H9 (cell line): ENCODE data around the gene AK5. TPM values are rescaled to one million over a fixed set of nuclear protein-coding genes. Genes with fewer than 3 reads are reported as not detected.
"Not testable (repeated sequence)": the region's sequence is repeated elsewhere in the genome, so short reads cannot be mapped to it uniquely, and the experiment has no call there.

ENCODE experiments used
- DNase-seq: peaks from one replicate; pipeline ENCODE4 v3.0.0-alpha.2; 2017
- H2AFZ ChIP-seq: one replicate; pipeline ENCODE4 v1.6.1; 2013; ENCODE audit warnings: mild to moderate bottlenecking, low read length, control low read depth, moderate library complexity
- H2AK5ac ChIP-seq: 2 replicates; pipeline ENCODE4 v1.6.1; 2013; ENCODE audit warnings: low read length, control low read depth, mixed read lengths; ENCODE audit not compliant: insufficient read length
- H2BK120ac ChIP-seq: one replicate; pipeline ENCODE4 v1.6.1; 2013; ENCODE audit warnings: low read depth, mild to moderate bottlenecking, low read length, control low read depth, inconsistent platforms; ENCODE audit not compliant: poor library complexity, severe bottlenecking
- H2BK12ac ChIP-seq: 2 replicates; pipeline ENCODE4 v1.6.1; 2013; ENCODE audit warnings: low read length, control low read depth, mixed read lengths, low read depth; ENCODE audit not compliant: insufficient read length
- H2BK15ac ChIP-seq: 2 replicates; pipeline ENCODE4 v1.6.1; 2013; ENCODE audit warnings: low read depth, low read length, control low read depth
- H2BK20ac ChIP-seq: one replicate; pipeline ENCODE4 v1.6.1; 2013; ENCODE audit warnings: low read depth, mild to moderate bottlenecking, low read length, control low read depth, inconsistent platforms; ENCODE audit not compliant: poor library complexity, severe bottlenecking
- H2BK5ac ChIP-seq: 2 replicates; pipeline ENCODE4 v1.6.1; 2013; ENCODE audit warnings: low read length, control low read depth, mixed read lengths; ENCODE audit not compliant: insufficient read length
- H3K14ac ChIP-seq: 2 replicates; pipeline ENCODE4 v1.6.1; 2013; ENCODE audit warnings: low read length, control low read depth; ENCODE audit not compliant: insufficient read depth
- H3K18ac ChIP-seq: 2 replicates; pipeline ENCODE4 v1.6.1; 2013; ENCODE audit warnings: low read depth, mild to moderate bottlenecking, mixed read lengths, low read length, control low read depth; ENCODE audit not compliant: insufficient read length
- H3K23ac ChIP-seq: 2 replicates; pipeline ENCODE4 v1.6.1; 2013; ENCODE audit warnings: low read length, control low read depth, mixed read lengths, low read depth; ENCODE audit not compliant: insufficient read length
- H3K23me2 ChIP-seq: 2 replicates; pipeline ENCODE4 v1.6.1; 2013; ENCODE audit warnings: low read depth, mild to moderate bottlenecking, mixed read lengths, low read length, control low read depth; ENCODE audit not compliant: insufficient read length, poor library complexity, severe bottlenecking
- H3K27ac ChIP-seq: 2 replicates; pipeline ENCODE4 v1.5.1; 2013; ENCODE audit warnings: low read length, control low read depth, mixed read lengths, low read depth; ENCODE audit not compliant: insufficient read length
- H3K27me3 ChIP-seq: 2 replicates; pipeline ENCODE4 v1.6.1; 2013; ENCODE audit warnings: low read length, control low read depth, inconsistent platforms; ENCODE audit not compliant: insufficient read depth
- H3K4ac ChIP-seq: 2 replicates; pipeline ENCODE4 v1.6.1; 2013; ENCODE audit warnings: low read depth, mild to moderate bottlenecking, control low read depth, inconsistent platforms, low read length, moderate library complexity
- H3K4me1 ChIP-seq: 2 replicates; pipeline ENCODE4 v1.6.1; 2013; ENCODE audit warnings: low read length, control low read depth, inconsistent platforms; ENCODE audit not compliant: insufficient read depth
- H3K4me2 ChIP-seq: 2 replicates; pipeline ENCODE4 v1.6.1; 2013; ENCODE audit warnings: low read length, control low read depth, mixed read lengths; ENCODE audit not compliant: insufficient read length, insufficient read depth
- H3K56ac ChIP-seq: 2 replicates; pipeline ENCODE4 v1.6.1; 2013; ENCODE audit warnings: low read depth, mild to moderate bottlenecking, mixed read lengths, low read length, control low read depth; ENCODE audit not compliant: insufficient read length
- H3K79me1 ChIP-seq: 2 replicates; pipeline ENCODE4 v1.6.1; 2013; ENCODE audit warnings: low read depth, mild to moderate bottlenecking, moderate library complexity, low read length, control low read depth, inconsistent platforms; ENCODE audit not compliant: insufficient read depth, poor library complexity, severe bottlenecking
- H3K79me2 ChIP-seq: 2 replicates; pipeline ENCODE4 v1.6.1; 2013; ENCODE audit warnings: low read length, control low read depth, inconsistent platforms; ENCODE audit not compliant: insufficient read depth
- H3K9ac ChIP-seq: 2 replicates; pipeline ENCODE4 v1.6.1; 2013; ENCODE audit warnings: low read length, control low read depth, mixed read lengths; ENCODE audit not compliant: insufficient read length; ENCODE audit errors: extremely low read depth
- H3K9me3 ChIP-seq: one replicate; pipeline ENCODE4 v1.6.1; 2013; ENCODE audit warnings: low read depth, low read length, inconsistent platforms; ENCODE audit not compliant: control insufficient read depth
- H3T11ph ChIP-seq: one replicate; pipeline ENCODE4 v1.6.1; 2013; ENCODE audit warnings: mild to moderate bottlenecking, low read length, control low read depth, inconsistent platforms
- H4K20me1 ChIP-seq: one replicate; pipeline ENCODE4 v1.6.1; 2013; ENCODE audit not compliant: control insufficient read depth, insufficient read length, insufficient read depth
- H4K5ac ChIP-seq: 2 replicates; pipeline ENCODE4 v1.6.1; 2013; ENCODE audit warnings: low read depth, mild to moderate bottlenecking, mixed read lengths, low read length, control low read depth; ENCODE audit not compliant: insufficient read length
- H4K8ac ChIP-seq: replicated peaks from 2 replicates; pipeline ENCODE4 v1.6.1; 2013; ENCODE audit warnings: low read length, control low read depth, mixed read lengths, low read depth; ENCODE audit not compliant: insufficient read length
- H4K91ac ChIP-seq: 2 replicates; pipeline ENCODE4 v1.6.1; 2013; ENCODE audit warnings: low read depth, mild to moderate bottlenecking, moderate library complexity, mixed read lengths, low read length, control low read depth; ENCODE audit not compliant: insufficient read length
- H3K27ac Mint-ChIP-seq, 3 experiments: 2 replicates in 2 of 3; 3 replicates in 1 of 3; pipeline ENCODE4 v1.8.0; 2020 to 2021; ENCODE audit warnings: mixed read lengths in 3 of 3, mild to moderate bottlenecking in 1 of 3, moderate library complexity in 1 of 3
- H3K27me3 Mint-ChIP-seq: 2 replicates; pipeline ENCODE4 v1.8.0; 2021; ENCODE audit warnings: low read depth, mild to moderate bottlenecking, moderate library complexity, mixed read lengths
- H3K36me3 Mint-ChIP-seq, 3 experiments: 2 replicates in 2 of 3; 3 replicates in 1 of 3; pipeline ENCODE4 v1.8.0; 2020 to 2021; ENCODE audit warnings: low read depth in 3 of 3, mixed read lengths in 3 of 3; ENCODE audit not compliant: insufficient read depth in 1 of 3
- H3K4me1 Mint-ChIP-seq, 2 experiments: 2 replicates each; pipeline ENCODE4 v1.8.0; 2020; ENCODE audit warnings: mixed read lengths in 2 of 2
- H3K4me3 Mint-ChIP-seq, 2 experiments: 2 replicates in 1 of 2; 3 replicates in 1 of 2; pipeline ENCODE4 v1.8.0; 2020 to 2021; ENCODE audit warnings: mild to moderate bottlenecking in 2 of 2, mixed read lengths in 2 of 2, moderate library complexity in 1 of 2
- H3K9me3 Mint-ChIP-seq, 2 experiments: 2 replicates in 1 of 2; 3 replicates in 1 of 2; pipeline ENCODE4 v1.8.0; 2020; ENCODE audit warnings: mild to moderate bottlenecking in 2 of 2, mixed read lengths in 2 of 2, moderate library complexity in 1 of 2
- CTCF ChIP-seq: fragments of 200-600 bp; sonication (generic); conservative IDR thresholded peaks from 3 replicates; pipeline ENCODE4 v1.8.0; 2021; ENCODE audit warnings: antibody characterized with exemption, mild to moderate bottlenecking
- WGBS: extraction: QIAGEN DNeasy Blood & Tissue Kit; methylation state at CpG from one replicate; pipeline ENCODE4 v1.1.7; 2013; ENCODE audit warnings: missing lambda C conversion rate, low lambda C conversion rate, mixed read lengths; ENCODE audit not compliant: insufficient read length; ENCODE audit errors: extremely low coverage; 5-methylcytosine and 5-hydroxymethylcytosine counted together
- total RNA-seq: library from RNA; stranded (reverse); gene quantifications from 2 replicates; pipeline ENCODE4 v1.2.1, GENCODE V29; 2021

The AK5 gene
- total RNA-seq, 1 experiment from 2014 or later = 2.5 TPM

- no peak overlapping the region for H3T11ph ChIP-seq
- H3K14ac ChIP-seq = no peak overlapping the region
- no peak overlapping the region for H2BK120ac ChIP-seq
- no peak overlapping the region for H3K4ac ChIP-seq
- H3K27me3 ChIP-seq = no peaks in the 10 kb centered on the region
- H3K9me3 ChIP-seq = no peaks in the 10 kb centered on the region
- H3K9ac ChIP-seq = no peak overlapping the region
- H4K20me1 ChIP-seq = no peaks in the 10 kb centered on the region
- H2AFZ ChIP-seq = peak overlapping the region; percentile 52
- H3K79me1 ChIP-seq = no peaks in the 10 kb centered on the region
- H2BK5ac ChIP-seq = no peak overlapping the region
- peaks cover 4% of the 10 kb centered on the region in 2 experiments; a peak in 3 of 5 replicates for H3K9me3 Mint-ChIP-seq
- no peak overlapping the region for H3K23ac ChIP-seq
- TF ChIP-seq CTCF = peak; percentile 74
- no peaks in the 10 kb centered on the region for H3K79me2 ChIP-seq
- no CpG with 5 or more reads among the region's 5 CpGs for WGBS
- H4K8ac ChIP-seq = no peak overlapping the region
- no peak overlapping the region for H3K27ac ChIP-seq
- no peak overlapping the region for H3K4me2 ChIP-seq
- DNase-seq = no peak
- H2BK15ac ChIP-seq = no peak overlapping the region
- H3K4me3 Mint-ChIP-seq = no peak overlapping the region
- no peak overlapping the region for H4K91ac ChIP-seq
- no peak overlapping the region for H3K27ac Mint-ChIP-seq
- H3K27me3 Mint-ChIP-seq = peaks cover 3% of the 10 kb centered on the region
- H2BK12ac ChIP-seq = no peak overlapping the region
- no peak overlapping the region for H2AK5ac ChIP-seq
- H3K36me3 Mint-ChIP-seq = peaks cover 0 to 8% (median 1%) of the 10 kb centered on the region in 3 experiments; a peak in 3 of 7 replicates
- H3K23me2 ChIP-seq = no peaks in the 10 kb centered on the region
- no peak overlapping the region for H2BK20ac ChIP-seq
- H3K4me1 ChIP-seq = peaks cover 2% of the 10 kb centered on the region; the same call in 1 of the 2 replicates
- H3K4me1 Mint-ChIP-seq = peaks cover 21% of the 10 kb centered on the region in 2 experiments
- H3K18ac ChIP-seq = no peak overlapping the region
- H4K5ac ChIP-seq = no peak overlapping the region
- H3K56ac ChIP-seq = no peak overlapping the region
Observed at GRCh38 chr1:77416692-77417450, 135.1 kb downstream of the AK5 start.

- not testable (repeated sequence) for H2BK5ac ChIP-seq, H4K8ac ChIP-seq, H3K79me1 ChIP-seq, H3K23ac ChIP-seq, H3K4ac ChIP-seq, H3K56ac ChIP-seq, H3K4me1 ChIP-seq, H3K9me3 ChIP-seq, H3K23me2 ChIP-seq, H2BK20ac ChIP-seq, H3K18ac ChIP-seq, H3K4me2 ChIP-seq, H3K27me3 Mint-ChIP-seq, H4K5ac ChIP-seq, H3K27ac ChIP-seq, H2AK5ac ChIP-seq, H2BK15ac ChIP-seq, H3K79me2 ChIP-seq, DNase-seq, H4K20me1 ChIP-seq, H2BK12ac ChIP-seq, H3K4me3 Mint-ChIP-seq, H3K14ac ChIP-seq, H3K36me3 Mint-ChIP-seq, H3K27me3 ChIP-seq, H3K9ac ChIP-seq, H2AFZ ChIP-seq, H2BK120ac ChIP-seq, H3K27ac Mint-ChIP-seq, H4K91ac ChIP-seq, H3T11ph ChIP-seq, H3K9me3 Mint-ChIP-seq
- no CpG with 5 or more reads among the region's 3 CpGs for WGBS
- peaks cover 12 to 13% of the 10 kb centered on the region in 2 experiments for H3K4me1 Mint-ChIP-seq
Observed at GRCh38 chr1:77418055-77418454, 136.2 kb downstream of the AK5 start.
